ENCODE data around the gene POU3F1.

POU3F1 gene

DNA sequence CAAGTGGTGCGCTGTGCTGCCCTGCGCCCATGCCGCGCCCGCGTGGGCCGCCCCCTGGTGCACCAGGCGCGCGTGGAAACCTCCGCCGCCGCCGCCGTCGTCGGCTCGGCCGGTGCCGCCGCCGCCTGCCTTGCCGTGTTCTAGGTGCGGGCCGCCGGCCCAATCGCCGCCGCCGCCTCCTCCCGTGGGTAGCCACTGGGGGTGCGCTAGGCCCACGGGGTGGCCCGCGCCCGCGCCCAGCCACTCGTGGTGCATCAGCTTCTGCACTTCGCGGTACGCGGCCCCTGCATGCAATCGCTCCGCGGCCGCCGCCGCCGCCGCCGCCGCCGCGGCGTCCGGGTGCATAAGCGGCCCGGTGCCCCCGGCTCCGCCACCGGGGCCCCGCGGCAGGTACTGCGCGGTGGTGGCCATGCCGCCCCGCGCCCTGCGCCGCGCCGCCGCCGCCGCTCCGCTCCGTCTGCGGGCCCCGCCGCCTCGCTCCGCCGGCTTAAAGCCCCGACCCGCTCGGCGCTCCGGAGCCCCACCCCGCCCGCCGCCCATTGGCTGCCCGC is at the start of gene POU3F1:
TSS of gene POU3F1 (minus strand) at position 461 of the 551 bp plus-strand sequence. CDS start at position 411, 50 bp downstream.
- no peak for FAIRE-seq

DNA sequence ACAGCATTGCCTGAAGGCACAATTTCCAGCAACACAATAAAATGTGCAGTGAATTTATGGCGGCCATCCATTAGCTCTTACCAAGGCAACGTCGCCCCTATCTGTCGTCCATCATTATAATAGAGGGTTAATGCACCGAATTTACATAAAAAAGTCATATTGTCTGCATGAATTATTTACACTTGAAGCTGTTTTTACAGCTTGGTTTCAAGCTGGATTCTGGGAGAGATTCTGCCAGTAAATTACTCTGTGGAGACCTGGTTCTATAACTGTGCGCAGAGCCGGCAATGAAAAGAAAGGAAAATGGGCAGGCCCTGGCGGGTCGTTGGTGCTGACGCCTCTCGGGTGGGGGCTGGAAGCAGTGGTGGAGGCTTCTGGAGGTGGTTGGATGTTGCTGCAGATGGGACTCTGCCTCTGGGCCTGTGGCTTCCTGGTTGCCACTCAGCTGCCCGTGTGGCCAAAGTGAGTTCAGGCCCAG is 48.9 kb upstream of the POU3F1 start:
- FAIRE-seq = no peak

DNA sequence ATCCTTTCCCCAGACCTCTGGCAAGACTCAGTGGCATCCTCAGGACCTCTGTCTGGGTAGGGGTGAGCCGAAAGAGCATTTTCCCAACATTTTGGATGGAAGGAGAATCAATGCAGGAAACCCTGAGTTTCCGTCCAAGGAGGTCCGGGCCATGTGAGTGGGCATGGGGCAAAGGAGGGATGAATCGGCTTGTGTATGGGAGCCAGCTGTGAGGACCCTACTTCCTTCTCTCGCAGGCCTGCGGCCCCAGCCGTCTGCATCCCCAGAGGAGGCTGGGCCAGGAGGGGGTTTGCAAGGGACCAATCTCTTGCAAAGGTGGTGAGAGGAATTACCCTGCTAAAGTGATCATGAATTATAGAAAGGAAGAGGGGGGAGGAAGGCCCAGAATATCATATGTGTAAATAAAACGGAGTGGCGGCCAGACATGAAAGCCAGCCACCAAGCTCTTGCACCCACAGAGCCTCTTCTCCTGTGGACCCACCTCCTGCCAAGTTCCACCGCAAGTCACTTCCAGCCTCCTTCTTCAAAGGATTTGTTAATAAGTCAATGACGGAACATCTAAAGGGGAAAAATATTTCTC is 48.2 kb upstream of the POU3F1 start:
- FAIRE-seq = no peak

DNA sequence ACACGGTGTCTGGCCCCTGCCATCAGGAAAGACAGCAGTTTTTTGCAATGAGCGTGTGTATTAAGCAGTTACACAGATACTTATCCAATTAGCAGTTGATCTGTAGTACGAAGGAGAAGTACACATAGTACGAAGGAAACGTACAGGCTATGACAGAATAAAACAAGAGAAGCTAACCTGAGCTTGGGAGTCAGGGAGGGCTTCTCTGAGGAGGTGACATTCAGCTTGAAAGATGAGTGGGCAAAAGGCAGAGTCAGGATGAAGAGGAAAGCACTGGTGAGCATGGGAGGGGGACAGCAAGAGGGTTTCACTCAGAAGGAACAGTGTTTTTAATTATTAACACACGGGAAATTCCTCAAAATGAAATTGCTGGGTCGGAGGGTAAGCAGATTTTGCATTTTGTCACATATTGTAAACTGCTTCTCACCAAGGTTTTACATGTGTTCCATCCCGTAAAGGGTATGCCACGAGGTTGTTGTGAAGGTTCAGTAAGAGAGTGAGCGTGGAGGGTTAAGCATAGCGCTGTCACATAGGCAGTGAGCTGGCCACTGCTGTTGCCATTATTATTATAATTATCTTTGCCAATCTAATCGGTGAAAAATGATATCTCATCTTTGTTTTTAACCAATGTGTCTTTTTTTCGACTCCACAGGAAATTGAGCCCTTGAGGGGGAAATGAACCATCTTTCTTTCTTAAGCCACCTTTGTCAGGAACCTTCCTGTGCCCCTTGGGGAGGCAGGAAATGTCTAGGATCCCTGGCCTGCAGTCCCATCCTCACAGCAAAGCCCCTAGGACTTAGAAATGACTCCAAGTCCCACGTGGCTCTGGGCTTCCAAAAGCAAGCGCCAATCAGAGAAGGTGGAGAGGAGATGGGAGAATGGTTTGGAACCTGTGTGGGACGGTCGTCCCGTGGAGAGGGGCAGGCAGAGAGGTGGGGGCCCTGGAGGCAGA is 47.3 kb upstream of the POU3F1 start:
- no peak for FAIRE-seq

DNA sequence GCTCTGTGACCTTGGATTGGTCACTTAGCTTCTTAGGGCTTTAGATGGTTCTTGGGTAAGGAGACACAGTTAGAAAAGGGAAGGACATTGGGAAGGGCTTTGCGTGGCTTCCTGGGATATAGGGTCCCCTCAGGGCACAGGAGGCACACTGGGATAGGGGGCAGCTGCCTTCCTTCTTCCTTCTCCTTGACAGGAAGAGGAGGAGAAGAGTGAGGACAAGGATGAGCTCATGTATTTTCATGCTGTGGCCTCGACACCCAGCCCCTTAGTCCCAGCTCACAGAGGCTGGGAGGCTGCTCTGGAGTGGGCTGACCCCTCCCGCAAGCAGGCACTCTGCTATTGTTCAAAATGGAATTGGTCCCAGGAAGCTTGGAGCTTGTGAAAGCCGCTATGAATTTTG is 45.7 kb upstream of the POU3F1 start:
- no peak for FAIRE-seq

DNA sequence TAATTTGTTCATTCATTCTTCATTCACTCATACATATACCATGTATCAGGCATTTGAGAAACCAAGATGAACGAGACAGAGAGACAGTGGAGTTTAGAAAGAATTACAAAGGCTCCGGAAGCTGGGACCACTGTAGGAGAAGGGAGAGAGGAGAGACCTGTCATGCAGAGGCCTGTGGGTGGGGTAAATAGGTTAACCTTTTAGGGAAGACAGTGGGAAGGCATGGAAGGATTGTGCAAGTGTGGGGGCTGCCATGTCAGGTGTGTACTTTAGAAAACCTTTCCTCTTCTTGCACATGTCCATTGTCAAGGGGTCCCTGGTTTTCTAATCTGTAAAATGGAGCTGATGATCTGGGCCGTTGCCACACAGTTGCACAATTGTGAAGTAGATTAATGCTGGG is 44.2 kb upstream of the POU3F1 start:
- no peak for FAIRE-seq

DNA sequence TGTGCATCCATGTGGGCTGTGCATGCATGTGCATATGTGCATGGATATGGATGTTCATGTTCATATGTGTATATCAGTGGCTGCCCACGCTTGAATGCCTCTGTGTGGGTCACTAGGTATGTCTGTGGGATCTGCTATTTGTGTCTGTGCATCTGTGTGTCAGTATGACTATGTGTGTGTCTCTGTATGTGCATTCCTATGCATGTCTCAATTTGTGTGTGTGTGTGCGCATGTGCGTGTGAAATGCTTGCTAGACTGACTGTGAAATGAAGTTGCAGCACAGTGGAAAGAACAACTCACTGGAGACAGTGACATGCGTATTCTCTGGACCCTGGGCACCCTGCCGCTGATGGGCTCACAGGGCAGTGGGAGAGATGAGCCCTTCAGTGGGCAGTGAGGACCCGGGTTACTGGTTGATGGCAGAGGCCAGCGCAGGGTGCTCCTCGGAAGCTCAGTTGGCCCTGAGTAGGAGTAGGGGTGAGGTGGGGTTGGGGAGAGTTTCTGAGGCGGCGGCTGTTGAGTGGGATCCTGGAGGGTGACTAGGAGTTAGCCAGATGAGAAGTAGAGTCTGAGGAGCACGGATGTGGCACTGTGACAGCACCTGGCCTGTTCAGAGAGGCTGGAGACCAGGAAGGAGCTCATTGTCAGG is 43.2 kb upstream of the POU3F1 start:
- FAIRE-seq = no peak

DNA sequence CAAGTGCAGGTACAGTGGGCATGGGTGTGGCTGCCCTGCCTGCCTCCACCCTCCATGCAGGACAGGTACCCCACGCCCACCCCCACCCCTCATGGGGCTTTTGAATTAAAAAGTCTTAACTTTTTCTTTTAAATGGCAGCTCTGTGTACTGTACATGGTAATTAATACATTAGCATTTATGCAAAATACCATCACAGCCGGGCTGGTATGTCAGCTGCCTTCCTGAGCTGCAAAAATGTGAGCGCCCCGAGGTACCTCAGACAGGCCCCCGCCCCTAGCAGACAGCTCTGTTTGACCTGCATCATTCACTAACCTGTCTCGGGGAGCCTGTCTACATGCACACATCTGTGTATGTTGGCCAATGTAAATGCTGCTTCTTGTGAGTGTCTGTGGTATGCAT is 42.2 kb upstream of the POU3F1 start:
- FAIRE-seq = no peak

DNA sequence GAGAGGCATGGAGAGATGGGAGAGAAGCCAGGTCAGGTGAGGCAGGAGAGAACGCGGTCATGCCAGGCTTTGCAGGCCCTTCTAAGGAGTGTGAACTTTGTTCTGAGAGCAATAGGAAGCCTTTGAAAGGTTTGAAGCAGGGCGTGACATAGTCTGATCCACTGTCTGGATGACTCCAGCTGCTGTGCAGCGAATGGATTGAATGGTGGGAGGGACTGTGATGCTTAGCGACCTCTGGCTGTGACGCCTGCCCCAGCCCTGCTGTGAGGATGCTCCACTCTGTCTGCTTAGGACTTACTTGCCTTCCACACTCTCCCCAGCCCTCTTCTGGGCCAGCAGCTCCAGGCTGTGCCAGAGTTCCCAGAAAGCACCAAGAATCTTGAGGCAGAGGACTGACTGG is 41.8 kb upstream of the POU3F1 start:
- no peak for FAIRE-seq

DNA sequence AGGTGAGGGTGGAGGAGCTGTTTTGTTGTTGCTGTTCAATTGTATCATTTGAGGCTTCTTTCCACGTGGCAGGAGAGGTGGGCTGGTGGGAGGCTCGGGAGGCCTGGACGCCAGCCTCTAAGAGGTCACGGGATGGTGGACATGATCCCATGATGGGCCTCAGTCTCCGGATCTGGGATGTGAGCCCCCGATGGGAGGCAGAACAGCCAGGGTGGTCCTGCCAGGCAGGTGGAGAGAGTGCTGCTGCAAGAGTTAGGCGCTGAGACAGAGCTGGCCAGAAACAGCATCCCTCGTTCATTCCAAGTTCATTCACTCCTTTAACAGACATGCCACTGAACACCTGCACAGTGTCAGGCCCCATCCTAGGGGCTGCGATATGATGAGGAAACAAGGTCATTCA is 41.1 kb upstream of the POU3F1 start:
- no peak for FAIRE-seq

DNA sequence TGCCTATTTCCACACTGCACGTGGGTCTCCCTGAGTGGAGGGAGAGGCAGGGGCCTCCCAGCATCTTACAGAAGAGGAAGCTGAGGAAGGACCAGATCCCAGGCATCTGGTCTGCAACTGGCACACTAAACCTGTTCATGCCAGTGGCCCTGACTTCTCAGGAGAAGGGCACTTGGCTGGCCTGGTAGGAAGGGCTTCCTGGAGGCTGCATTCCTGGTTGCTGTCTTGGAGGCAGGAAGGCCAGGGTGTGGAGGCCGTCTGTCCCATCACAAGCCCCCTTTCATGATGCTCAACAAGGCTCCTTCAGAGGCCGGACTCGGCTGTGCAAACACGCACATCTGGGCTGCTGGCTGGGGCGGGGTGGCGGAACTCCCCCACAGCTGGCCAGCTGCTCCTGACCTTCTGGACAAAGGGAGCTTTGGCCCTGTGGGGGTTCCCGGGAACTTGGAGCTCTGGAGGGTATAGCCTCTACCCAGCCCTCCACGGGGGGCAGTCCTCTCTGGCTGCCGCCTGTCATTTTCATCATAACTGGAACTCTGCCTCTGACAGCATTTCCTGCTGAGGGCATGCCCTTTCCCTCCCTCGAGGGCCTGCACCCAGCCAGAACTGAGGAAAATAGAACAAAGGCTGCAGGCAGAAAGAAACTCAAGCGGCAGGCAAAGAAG is 39.2 kb upstream of the POU3F1 start:
- FAIRE-seq = no peak

DNA sequence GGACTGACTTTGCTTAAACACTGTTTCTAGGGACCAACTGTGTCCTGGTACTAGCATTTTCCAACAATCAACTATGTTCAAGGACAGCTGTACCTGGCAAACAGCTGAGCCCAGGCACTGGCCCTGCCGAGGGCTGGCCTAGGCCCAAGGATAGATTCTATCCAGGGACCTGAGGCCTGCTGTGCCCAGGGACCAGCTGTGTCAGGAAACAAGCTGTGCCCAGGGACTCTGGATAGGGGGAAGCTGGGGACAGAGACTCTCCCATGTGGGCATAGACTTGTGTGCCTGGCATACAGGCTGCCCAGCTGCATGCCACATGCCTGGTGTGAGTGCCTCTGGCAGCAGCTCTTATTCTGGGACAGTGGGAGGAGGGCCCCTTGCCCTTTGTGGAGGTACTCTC is 38.1 kb upstream of the POU3F1 start:
- no peak for FAIRE-seq

DNA sequence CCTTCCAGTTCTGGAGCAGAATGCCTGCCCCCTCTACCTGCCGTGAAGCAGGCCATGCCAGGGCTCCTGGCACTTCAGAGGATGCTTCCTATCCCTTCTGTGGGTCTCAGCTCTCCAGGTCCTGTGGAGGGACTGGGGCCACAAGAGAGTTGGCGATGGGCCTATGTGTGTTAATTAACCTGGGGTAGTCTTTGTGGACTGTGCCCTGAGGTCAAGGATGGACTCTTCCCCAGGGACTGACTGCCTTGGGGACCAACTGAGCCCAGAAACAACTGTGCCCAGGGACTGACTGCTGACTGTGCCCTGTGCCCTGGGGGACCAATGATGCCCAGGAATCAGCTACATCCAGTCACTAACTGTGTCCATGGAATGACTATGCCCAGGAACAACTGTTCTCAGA is 37.5 kb upstream of the POU3F1 start:
- no peak for FAIRE-seq

DNA sequence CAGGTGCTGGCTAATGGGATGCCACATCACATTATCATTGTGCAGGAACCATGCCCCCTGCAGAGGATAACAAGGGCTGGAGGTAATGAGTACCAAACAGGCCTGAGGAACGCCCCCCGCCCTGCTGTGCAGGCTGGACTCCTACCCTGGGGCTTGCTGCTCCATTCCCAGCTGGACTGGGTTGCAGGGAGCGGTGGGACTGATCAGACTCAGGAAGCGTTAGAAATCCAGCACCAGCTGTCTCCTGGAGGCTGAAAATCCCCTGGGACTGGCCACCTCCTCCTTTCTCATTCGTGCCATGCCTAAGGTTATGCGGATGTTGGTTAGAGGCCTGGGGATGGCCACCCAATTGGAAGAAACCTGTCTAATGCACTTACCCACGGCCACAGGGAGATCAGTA is 36.9 kb upstream of the POU3F1 start:
- FAIRE-seq = no peak

DNA sequence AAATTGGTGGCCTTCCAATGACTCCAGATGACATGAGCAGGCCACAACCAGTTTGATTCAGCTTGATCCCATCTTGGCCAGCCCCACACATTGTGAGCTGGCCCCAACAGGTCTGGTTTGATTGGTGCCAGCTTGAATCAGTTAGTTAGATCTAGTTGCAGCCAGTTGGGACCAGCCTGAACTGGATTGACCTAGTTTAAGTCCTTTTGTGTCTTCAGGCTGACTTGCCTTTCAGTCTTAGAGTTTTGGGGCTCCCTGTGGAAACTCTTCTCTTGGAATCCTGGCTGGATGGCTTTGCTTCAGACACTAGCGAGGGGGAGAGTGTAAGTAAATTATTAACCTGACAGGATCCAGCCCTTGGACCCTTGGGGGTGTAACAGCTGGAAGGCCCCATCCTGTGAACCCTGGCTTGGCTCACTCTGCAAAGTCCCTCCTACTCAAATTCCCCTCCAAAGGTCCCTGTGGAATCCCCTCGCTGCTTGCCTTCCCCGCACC is 36.2 kb upstream of the POU3F1 start:
- no peak for FAIRE-seq

DNA sequence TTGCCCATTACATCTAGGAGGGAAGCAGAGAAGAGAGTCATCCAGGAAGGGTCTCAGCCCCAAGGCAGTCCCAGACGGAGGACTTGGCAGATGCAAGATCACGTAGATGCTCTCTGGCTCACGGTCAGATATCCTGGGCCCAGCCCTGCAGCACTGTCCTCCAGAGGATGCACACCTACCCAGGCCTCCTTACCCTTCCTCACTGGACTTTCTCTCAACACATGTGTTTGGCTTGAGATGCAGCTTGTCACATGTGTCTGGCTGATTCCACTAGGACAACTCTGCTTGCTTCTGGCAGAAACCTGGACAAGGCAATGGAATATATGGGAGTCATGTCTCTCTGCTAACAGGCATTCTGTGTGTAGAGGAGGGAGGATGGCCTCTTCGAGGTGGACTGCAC is 32.4 kb upstream of the POU3F1 start:
- no peak for FAIRE-seq

DNA sequence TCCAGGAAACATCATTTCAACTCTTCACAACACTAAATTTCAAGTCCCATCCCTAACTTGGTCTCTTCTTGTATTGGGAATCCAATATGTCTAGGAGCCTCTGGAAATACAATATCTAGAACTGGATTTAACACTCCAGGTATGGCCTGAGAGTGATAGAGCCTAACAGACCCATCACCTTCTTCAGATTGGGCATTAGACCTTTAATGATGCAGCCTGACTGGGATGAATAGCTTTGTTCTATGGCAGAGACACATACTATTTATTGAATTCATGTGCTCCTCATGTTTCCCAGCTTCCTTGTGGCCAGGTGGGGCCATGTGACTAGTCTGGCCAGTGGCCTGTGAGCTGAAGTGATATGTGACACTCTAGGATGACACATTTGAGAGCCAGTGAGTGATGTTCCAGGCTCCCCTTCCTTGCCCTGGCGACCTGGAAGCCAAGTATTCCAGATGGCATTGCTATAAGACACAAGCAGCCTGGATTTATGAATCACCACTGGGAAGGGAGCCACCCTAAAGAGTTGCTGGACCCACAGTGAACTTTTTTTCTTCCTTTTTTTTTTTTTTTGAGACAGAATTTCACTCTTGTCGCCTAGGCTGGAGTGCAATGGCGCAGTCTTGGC is 31.0 kb upstream of the POU3F1 start:
- FAIRE-seq = no peak

DNA sequence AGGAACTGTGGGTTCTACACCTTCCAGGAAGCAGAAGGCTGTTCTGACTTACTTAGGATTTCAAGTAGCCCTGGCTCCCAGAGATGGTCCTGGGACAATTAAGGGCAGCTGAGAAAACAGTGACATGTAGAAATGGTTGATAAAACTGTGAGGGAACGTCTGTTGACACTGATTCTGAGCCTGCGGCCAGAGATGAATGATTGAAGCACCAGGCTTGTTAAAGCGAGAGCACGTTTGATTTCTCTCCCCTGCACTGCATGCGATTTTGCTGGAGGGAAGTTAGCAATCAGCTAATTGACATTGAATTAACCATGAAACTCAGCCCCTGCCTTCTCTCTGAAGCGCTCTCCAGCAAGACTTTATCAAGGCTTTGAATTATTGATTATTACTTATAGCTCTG is 29.9 kb upstream of the POU3F1 start:
- no peak for FAIRE-seq

DNA sequence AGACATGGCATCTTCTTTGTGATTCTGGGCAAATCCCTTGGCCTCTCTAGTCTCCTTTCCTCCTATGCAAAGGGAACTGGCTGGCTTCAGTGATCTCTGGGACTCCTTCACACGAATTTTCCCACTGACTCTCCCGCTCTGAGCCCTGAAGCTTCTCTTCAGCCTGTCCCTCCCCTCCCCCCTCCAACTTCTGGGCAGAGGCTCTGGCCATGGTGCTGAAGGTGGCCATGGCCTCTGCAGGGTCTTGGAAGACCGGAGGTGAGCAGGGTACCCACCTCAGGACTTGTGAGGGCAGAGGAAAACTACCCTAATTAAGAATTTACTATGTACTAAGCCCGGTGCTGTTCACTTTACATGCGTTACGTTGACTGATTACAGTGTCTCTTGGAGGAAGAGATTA is 29.4 kb upstream of the POU3F1 start:
- no peak for FAIRE-seq

DNA sequence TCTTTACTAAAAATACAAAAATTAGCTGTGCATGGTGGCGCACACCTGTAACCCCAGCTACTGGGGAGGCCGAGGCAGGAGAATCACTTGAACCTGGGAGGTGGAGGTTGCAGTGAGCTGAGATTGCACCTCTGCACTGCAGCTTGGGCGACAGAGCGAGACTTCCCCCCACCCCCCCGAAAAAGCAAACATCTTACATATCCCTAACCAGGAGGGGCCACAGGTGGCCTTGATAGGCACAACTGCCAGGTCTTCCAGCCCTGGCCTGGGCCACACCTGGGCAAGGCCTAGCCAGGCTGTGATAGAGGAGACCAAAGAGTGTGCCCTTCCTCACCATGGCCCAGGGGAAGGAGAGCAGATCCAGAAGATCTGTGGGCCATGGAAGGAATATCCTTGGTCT is 28.6 kb upstream of the POU3F1 start:
- FAIRE-seq = no peak

DNA sequence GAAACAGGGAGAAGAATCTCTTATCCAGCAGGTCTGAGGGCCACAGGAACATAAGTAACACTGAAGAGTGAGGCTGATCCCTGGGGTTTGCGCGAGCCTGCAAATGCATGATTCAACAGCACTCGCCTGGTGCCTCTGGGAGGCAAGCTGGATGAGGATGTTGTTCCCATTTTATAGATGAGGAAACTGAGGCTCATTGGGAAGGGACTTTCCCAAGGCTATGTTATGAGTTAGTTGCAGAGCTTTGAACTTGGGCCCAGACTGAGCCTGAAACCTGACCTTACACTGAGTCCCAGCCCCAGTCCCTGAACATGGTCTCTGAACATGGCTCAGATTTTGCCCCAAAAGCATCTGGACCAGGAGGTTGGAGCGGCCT is 27.7 kb upstream of the POU3F1 start:
- no peak for FAIRE-seq

DNA sequence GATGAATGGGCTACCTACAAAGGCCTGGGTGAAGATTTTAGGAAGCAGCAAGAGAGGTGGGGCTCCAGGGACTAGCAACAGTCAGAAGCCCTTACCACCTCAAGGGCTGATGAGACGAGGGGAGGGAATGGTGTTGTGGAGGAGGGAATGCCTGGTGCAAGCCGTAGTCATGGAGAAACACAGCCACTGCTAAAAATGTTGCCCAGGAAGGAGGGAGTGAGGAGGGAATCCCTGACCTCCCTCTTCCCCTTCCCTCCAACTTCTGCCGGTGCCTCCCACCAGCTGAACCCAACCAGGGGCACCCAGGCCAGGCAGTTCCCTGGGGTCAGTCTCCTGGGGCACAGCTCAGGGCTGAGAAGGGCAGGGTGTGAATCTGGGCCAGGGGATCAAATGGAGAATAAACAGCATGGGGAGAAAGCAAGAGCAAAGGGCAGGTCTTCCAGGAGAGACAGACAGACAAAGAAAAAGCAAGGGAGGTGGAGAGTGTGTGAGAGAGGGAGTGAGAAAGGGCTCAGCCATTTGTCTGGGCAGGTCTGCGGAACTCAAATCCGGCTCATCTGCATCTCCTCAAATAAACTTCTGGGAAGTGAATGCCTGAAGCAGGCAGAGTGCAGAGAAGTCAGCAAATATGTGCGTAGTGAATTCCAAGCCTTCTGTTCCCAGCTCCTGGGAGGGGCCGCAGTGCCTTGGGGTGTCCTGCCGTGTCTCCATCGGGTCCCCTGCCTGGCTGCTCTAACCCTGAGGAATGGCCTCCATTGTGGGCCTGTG is 27.1 kb upstream of the POU3F1 start:
- no peak for FAIRE-seq
